Large intestine (tissue), 3 donors: Measurements from ENCODE around the gene KLK14. TPM values are rescaled to one million over a fixed set of nuclear protein-coding genes. Genes with fewer than 3 reads are reported as not detected.

Source experiments
- DNase-seq, 2 donors: peaks; one replicate each; pipeline versions ENCODE4 v3.0.0 to v3.0.0-alpha.2; 2013
- H3K27ac ChIP-seq: one replicate; pipeline ENCODE4 v1.5.1; 2013; ENCODE audit warnings: low read length
- H3K27me3 ChIP-seq: 2 replicates; pipeline ENCODE4 v1.6.1; 2013; ENCODE audit warnings: low read length; ENCODE audit not compliant: control insufficient read depth, insufficient read depth
- H3K36me3 ChIP-seq: 2 replicates; pipeline ENCODE4 v1.6.1; 2013; ENCODE audit warnings: low read length; ENCODE audit not compliant: control insufficient read depth, insufficient read depth
- H3K4me1 ChIP-seq: one replicate; pipeline ENCODE4 v1.6.1; 2013; ENCODE audit warnings: low read length; ENCODE audit not compliant: control insufficient read depth, insufficient read depth
- H3K4me3 ChIP-seq: one replicate; pipeline ENCODE4 v1.5.1; 2013; ENCODE audit warnings: low read length
- H3K9me3 ChIP-seq: one replicate; pipeline ENCODE4 v1.6.1; 2013; ENCODE audit warnings: mild to moderate bottlenecking, low read depth, low read length, moderate library complexity; ENCODE audit not compliant: control insufficient read depth
- WGBS: methylation state at CpG from one replicate; pipeline ENCODE4 v1.1.5; 2013; ENCODE audit warnings: low lambda C conversion rate; ENCODE audit not compliant: insufficient coverage; 5-methylcytosine and 5-hydroxymethylcytosine counted together
- polyA plus RNA-seq: library from polyadenylated mRNA; unstranded; fragments of 120-200 nt; gene quantifications from one replicate; pipeline ENCODE4 v1.2.1, GENCODE V29; 2013

KLK14 gene
- polyA plus RNA-seq, 1 donor = 0.12 TPM

GRCh38 chr19:51070334-51071094 lies 12.2 kb downstream of the KLK14 start:
- 76% methylated on average over 2 of the region's 5 CpGs for WGBS
- no peaks in the 10 kb centered on the region for H3K9me3 ChIP-seq
- no peaks in the 10 kb centered on the region for H3K4me1 ChIP-seq
- H3K4me3 ChIP-seq = no peak overlapping the region
- no peak overlapping the region for H3K27ac ChIP-seq
- no peaks in the 10 kb centered on the region for H3K36me3 ChIP-seq
- DNase-seq = no peak
- H3K27me3 ChIP-seq = peaks cover 7% of the 10 kb centered on the region

GRCh38 chr19:51066393-51067186 lies 16.1 kb downstream of the KLK14 start:
- no peak for DNase-seq
- Histone ChIP-seq H3K36me3 (no peaks in the 10 kb centered on the region), H3K4me1 (no peaks in the 10 kb centered on the region), H3K27ac (no peak overlapping the region), H3K4me3 (no peak overlapping the region), H3K27me3 (peaks cover 25% of the 10 kb centered on the region), H3K9me3 (no peaks in the 10 kb centered on the region)
- 75% methylated on average over 3 of the region's 7 CpGs for WGBS

- no CpG with 5 or more reads among the region's 25 CpGs for WGBS
- Histone ChIP-seq H3K4me1 (no peaks in the 10 kb centered on the region), H3K9me3 (no peaks in the 10 kb centered on the region), H3K27ac (no peak overlapping the region), H3K27me3 (peaks cover 25% of the 10 kb centered on the region), H3K36me3 (no peaks in the 10 kb centered on the region), H3K4me3 (no peak overlapping the region)
- no peak for DNase-seq
Observed at GRCh38 chr19:51065221-51065960, 17.3 kb downstream of the KLK14 start.

GRCh38 chr19:51064534-51065220 lies 18.0 kb downstream of the KLK14 start, which contains the start of gene KLK13:
KLK13 (minus strand) TSS chr19:51065092; CDS start chr19:51065067, 25 bp downstream.
- no peak within 1 kb of the TSS for H3K4me3 ChIP-seq
- WGBS = no CpG with 5 or more reads among the region's 38 CpGs
- no peaks in the 10 kb centered on the region for H3K4me1 ChIP-seq
- H3K27ac ChIP-seq = no peak within 1 kb of the TSS
- no peak for DNase-seq
- peaks cover 27% of the 10 kb centered on the region for H3K27me3 ChIP-seq
- no peaks in the 10 kb centered on the region for H3K9me3 ChIP-seq
- no peaks in the 10 kb centered on the region for H3K36me3 ChIP-seq

DNA sequence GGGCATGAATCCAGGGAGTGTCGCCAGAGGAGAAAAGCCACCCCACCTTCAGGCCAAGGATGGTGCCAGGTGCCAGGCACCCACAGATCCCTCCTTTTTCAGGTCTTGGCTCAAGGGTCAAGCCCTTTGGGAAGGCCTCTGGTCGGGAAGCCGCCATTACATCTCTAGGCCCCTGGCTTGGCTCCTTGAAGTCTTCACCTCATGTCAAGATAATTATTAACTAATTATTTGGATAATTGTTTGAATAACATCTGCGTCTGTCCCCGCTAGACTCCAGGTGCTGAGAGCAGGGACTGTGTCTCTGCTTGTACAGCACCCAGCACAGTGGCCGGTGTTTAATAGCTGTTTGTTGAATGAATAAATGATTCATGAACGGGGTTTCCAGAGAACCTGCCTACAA lies 19.0 kb downstream of the KLK14 start:
- no peaks in the 10 kb centered on the region for H3K4me1 ChIP-seq
- peaks cover 27% of the 10 kb centered on the region for H3K27me3 ChIP-seq
- no peaks in the 10 kb centered on the region for H3K9me3 ChIP-seq
- no peak for DNase-seq
- no peak overlapping the region for H3K4me3 ChIP-seq
- H3K36me3 ChIP-seq = no peaks in the 10 kb centered on the region
- no peak overlapping the region for H3K27ac ChIP-seq
- WGBS = no CpG with 5 or more reads among the region's 7 CpGs

GRCh38 chr19:51060973-51061372 lies 21.7 kb downstream of the KLK14 start:
- WGBS = 17% methylated on average over 1 of the region's 1 CpG
- no peaks in the 10 kb centered on the region for H3K9me3 ChIP-seq
- no peak overlapping the region for H3K4me3 ChIP-seq
- H3K36me3 ChIP-seq = no peaks in the 10 kb centered on the region
- H3K4me1 ChIP-seq = no peaks in the 10 kb centered on the region
- no peak for DNase-seq
- H3K27me3 ChIP-seq = peaks cover 24% of the 10 kb centered on the region
- H3K27ac ChIP-seq = no peak overlapping the region

DNA sequence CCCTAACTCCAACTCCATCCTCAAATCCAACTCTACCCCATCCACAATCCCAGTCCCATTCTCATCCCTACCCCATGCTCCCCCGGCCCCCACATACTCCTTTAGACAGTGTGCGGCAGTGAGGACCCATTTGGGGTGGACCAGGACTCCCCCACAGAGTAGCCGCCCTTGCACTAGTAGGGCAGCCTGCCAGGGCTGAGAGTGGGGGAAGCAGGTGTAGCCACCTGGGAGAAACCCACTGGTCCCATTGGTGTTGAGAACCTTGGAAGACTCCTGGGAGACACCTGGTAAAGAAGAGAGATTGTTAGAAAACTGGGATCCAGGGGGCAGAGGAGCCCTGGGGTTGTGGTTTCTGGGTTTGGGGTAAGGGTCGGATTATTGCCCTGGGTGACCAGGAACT lies 22.4 kb downstream of the KLK14 start:
- WGBS = 40% methylated on average over 1 of the region's 4 CpGs
- H3K27me3 ChIP-seq = peaks cover 19% of the 10 kb centered on the region

GRCh38 chr19:51059715-51060114 lies 23.0 kb downstream of the KLK14 start:
- H3K9me3 ChIP-seq = no peaks in the 10 kb centered on the region
- H3K27ac ChIP-seq = no peak overlapping the region
- DNase-seq = no peak
- H3K4me3 ChIP-seq = no peak overlapping the region
- H3K4me1 ChIP-seq = no peaks in the 10 kb centered on the region
- peaks cover 15% of the 10 kb centered on the region for H3K27me3 ChIP-seq
- no peaks in the 10 kb centered on the region for H3K36me3 ChIP-seq
- WGBS = no CpG with 5 or more reads among the region's 7 CpGs

More for the DNA sequence above, 22.4 kb downstream of the KLK14 start:
- no peak for DNase-seq
- H3K4me3 ChIP-seq = no peak overlapping the region
- no peaks in the 10 kb centered on the region for H3K4me1 ChIP-seq
- H3K27ac ChIP-seq = no peak overlapping the region
- H3K36me3 ChIP-seq = no peaks in the 10 kb centered on the region
- no peaks in the 10 kb centered on the region for H3K9me3 ChIP-seq

DNA sequence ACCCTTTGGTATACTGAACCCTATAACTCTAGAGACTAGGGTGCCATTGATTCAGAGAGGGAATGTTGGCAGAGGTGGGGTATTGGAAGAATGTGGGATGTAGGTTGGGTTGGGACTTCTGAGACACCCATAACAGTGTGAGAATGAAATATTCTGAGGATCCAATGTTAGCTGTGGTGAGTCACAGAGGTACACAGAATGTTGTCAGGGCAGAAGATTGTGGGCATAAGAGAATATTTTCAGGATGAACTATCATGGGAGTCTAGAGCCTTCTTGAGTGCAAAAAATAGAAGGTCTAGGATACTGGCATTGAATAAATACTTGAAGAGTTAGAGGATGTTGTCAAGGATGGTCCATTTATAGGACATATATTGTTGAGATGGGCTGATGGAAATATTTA lies 26.8 kb downstream of the KLK14 start:
- Histone ChIP-seq H3K27ac (no peak overlapping the region), H3K4me1 (no peaks in the 10 kb centered on the region), H3K27me3 (peaks cover 2% of the 10 kb centered on the region), H3K36me3 (no peaks in the 10 kb centered on the region), H3K9me3 (no peaks in the 10 kb centered on the region), H3K4me3 (no peak overlapping the region)
- no peak for DNase-seq

GRCh38 chr19:51047031-51047335 lies 35.7 kb downstream of the KLK14 start:
- Histone ChIP-seq H3K4me3 (no peak overlapping the region), H3K36me3 (no peaks in the 10 kb centered on the region), H3K4me1 (no peaks in the 10 kb centered on the region), H3K27me3 (no peaks in the 10 kb centered on the region), H3K9me3 (no peaks in the 10 kb centered on the region), H3K27ac (no peak overlapping the region)
- no peak for DNase-seq
- no CpG with 5 or more reads among the region's 4 CpGs for WGBS
